K562 (cell line): ENCODE results near the gene NAE1. TPM values are rescaled to one million over a fixed set of nuclear protein-coding genes. Genes with fewer than 3 reads are reported as not detected.

Source experiments
- ATF7 ChIP-seq: fragments of 450-650 bp; IDR thresholded peaks from 2 replicates; pipeline ENCODE4 v1.7.1; 2014; ENCODE audit warnings: mild to moderate bottlenecking, moderate library complexity
- BCL6 ChIP-seq: fragments of 250-450 bp; sonication (Bioruptor Pico); IDR thresholded peaks from 2 replicates; pipeline ENCODE4 v1.4.0; 2020
- FOSL1 ChIP-seq: fragments of 200-800 bp; sonication (Bioruptor generic); conservative IDR thresholded peaks from 2 replicates; pipeline ENCODE4 v1.6.1; 2016; ENCODE audit warnings: missing genetic modification characterization, missing compliant biosample characterization
- GABPA ChIP-seq: fragments of 200-800 bp; sonication (Bioruptor generic); conservative IDR thresholded peaks from 2 replicates; pipeline ENCODE4 v1.6.1; 2016; ENCODE audit warnings: low read depth, missing genetic modification characterization, missing compliant biosample characterization
- ILF3 ChIP-seq: fragments of 450-650 bp; IDR thresholded peaks from 2 replicates; pipeline ENCODE4 v1.6.1; 2018; ENCODE audit warnings: antibody characterized with exemption, mild to moderate bottlenecking, moderate library complexity, borderline replicate concordance
- PCBP2 ChIP-seq: fragments of 200-400 bp; formaldehyde crosslinking; IDR thresholded peaks from 2 replicates; pipeline ENCODE4 v1.6.1; 2018; ENCODE audit warnings: low read length, low read depth, mild to moderate bottlenecking, moderate library complexity; ENCODE audit not compliant: poor library complexity, severe bottlenecking
- PTBP1 ChIP-seq: fragments of 200-400 bp; formaldehyde crosslinking; IDR thresholded peaks from 2 replicates; pipeline ENCODE4 v1.6.1; 2017; ENCODE audit warnings: low read depth, low read length
- SMAD2 ChIP-seq: fragments of 150-350 bp; IDR thresholded peaks from 2 replicates; pipeline ENCODE4 v1.6.1; 2014; ENCODE audit warnings: low read depth, mild to moderate bottlenecking, low read length
- SPI1 ChIP-seq: IDR thresholded peaks from 2 replicates; pipeline ENCODE4 v1.6.1; 2011; ENCODE audit warnings: low read depth, low read length, control low read depth, borderline replicate concordance
- TGIF2 ChIP-seq: sonication (generic); formaldehyde crosslinking; IDR thresholded peaks from 2 replicates; pipeline ENCODE4 v1.8.1; 2022; ENCODE audit warnings: mild to moderate bottlenecking, missing genetic modification reagents, moderate library complexity
- ZFP36 ChIP-seq: fragments of 150-350 bp; IDR thresholded peaks from 2 replicates; pipeline ENCODE4 v1.6.1; 2018; ENCODE audit warnings: low read length, low read depth; ENCODE audit not compliant: partially characterized antibody
- ZNF133 ChIP-seq: fragments of 250-450 bp; sonication (Bioruptor Pico); IDR thresholded peaks from 2 replicates; pipeline ENCODE4 v1.4.0; 2020; ENCODE audit warnings: mild to moderate bottlenecking
- ZNF239 ChIP-seq: fragments of 250-450 bp; sonication (Bioruptor Pico); IDR thresholded peaks from 2 replicates; pipeline ENCODE4 v1.4.0; 2020; ENCODE audit warnings: mild to moderate bottlenecking
- ZNF274 ChIP-seq: IDR thresholded peaks from 2 replicates; pipeline ENCODE4 v1.6.1; 2011; ENCODE audit warnings: low read depth, mild to moderate bottlenecking, low read length, moderate library complexity, borderline replicate concordance
- polyA plus RNA-seq, 8 experiments: library from polyadenylated mRNA; depleted of rRNA in 4 of 8; stranded (reverse) in 5 of 8; unstranded in 3 of 8; fragments of >200 nt; fragmentation: Nextera tagmentation in 2 of 8; fragmentation: Illumina TruSeq in 1 of 8; extraction: Ambion mirVana in 2 of 8; extraction: Trizol in 1 of 8; gene quantifications; 2 replicates each; pipeline versions ENCODE4 v1.2.1 to v1.2.3, GENCODE V29; 2011 to 2014; ENCODE audit warnings: inconsistent platforms in 1 of 8, missing spikeins in 1 of 8
- total RNA-seq, 7 experiments: library from RNA; depleted of rRNA in 6 of 7; stranded (reverse); fragments of >200 nt in 6 of 7; fragmentation: Illumina TruSeq in 2 of 7; extraction: Trizol in 2 of 7; gene quantifications; 2 replicates each; pipeline versions ENCODE4 v1.2.1 to v1.2.3, GENCODE V29; 2011 to 2021; ENCODE audit warnings: low replicate concordance in 1 of 7
- TF ChIP-seq, protein P1 (sequence below), 2 experiments: fragments of 450-650 bp; IDR thresholded peaks; 2 replicates each; pipeline ENCODE4 v1.6.1; 2016; ENCODE audit warnings: mild to moderate bottlenecking in 2 of 2, borderline replicate concordance in 1 of 2, low read depth in 1 of 2, moderate library complexity in 1 of 2
- TF ChIP-seq, protein P2 (sequence below): fragments of 450-650 bp; conservative IDR thresholded peaks from 2 replicates; pipeline ENCODE4 v1.6.1; 2016; ENCODE audit warnings: missing genetic modification characterization, low read depth, mild to moderate bottlenecking, control low read depth, missing compliant biosample characterization
- TF ChIP-seq, protein P3 (sequence below): fragments of 250-450 bp; sonication (Bioruptor Pico); IDR thresholded peaks from 2 replicates; pipeline ENCODE4 v1.8.0; 2022; ENCODE audit warnings: moderate library complexity, mild to moderate bottlenecking, inconsistent platforms

NAE1 gene
- total and polyA plus RNA-seq, 9 of the 15 experiments (the other 6 are each of a cell fraction or from before 2014, with no cell fraction given): 165 to 294 (median 230) TPM

DNA sequence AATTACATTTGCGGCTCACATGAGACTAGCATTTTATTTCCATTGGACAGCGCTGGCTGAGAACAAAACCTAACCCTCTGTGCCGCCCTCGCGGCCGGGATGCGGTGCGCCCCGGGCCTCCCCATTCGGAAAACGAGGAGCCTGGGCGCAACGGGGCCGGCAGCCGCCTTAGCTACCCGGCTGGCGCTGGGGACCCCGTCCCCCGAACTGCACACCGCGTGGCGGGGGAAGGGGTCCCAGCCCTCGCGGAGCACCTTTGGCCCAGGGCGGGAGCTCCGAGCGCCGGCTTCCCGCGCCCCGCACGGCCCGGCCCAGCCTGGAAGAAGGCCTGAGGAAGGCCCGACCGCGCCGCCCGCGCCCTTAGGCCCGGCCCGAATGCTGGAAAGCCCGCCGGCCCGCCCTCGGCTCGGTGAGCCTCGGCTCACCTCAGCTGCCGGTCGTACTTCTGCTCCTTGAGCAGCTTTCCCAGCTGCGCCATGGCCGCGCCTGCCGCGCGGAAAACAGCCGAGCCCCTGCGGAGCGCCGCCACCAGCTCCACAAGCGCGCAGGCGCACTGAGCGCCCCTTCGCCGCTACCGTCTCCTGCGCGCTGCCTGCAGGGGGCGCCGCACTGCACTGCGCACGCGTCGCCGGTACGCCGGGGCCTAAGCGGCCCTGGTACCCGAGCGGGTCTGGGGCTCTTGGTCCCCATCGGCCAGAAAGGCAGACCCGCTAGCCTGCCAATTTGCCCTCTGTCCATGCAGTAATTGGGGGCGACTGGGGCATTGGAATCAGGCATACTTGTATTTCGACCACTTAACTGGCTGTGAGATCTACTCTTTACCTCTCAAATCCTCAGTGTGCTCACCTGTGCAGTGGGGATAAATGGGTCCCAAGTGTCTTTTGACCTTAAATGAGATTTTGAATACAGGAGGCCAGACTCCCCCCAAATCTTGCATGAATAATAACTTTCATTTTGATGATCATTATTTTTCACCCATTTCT lies at the start of gene NAE1 (continued):
- TF ChIP-seq, protein P1, sequence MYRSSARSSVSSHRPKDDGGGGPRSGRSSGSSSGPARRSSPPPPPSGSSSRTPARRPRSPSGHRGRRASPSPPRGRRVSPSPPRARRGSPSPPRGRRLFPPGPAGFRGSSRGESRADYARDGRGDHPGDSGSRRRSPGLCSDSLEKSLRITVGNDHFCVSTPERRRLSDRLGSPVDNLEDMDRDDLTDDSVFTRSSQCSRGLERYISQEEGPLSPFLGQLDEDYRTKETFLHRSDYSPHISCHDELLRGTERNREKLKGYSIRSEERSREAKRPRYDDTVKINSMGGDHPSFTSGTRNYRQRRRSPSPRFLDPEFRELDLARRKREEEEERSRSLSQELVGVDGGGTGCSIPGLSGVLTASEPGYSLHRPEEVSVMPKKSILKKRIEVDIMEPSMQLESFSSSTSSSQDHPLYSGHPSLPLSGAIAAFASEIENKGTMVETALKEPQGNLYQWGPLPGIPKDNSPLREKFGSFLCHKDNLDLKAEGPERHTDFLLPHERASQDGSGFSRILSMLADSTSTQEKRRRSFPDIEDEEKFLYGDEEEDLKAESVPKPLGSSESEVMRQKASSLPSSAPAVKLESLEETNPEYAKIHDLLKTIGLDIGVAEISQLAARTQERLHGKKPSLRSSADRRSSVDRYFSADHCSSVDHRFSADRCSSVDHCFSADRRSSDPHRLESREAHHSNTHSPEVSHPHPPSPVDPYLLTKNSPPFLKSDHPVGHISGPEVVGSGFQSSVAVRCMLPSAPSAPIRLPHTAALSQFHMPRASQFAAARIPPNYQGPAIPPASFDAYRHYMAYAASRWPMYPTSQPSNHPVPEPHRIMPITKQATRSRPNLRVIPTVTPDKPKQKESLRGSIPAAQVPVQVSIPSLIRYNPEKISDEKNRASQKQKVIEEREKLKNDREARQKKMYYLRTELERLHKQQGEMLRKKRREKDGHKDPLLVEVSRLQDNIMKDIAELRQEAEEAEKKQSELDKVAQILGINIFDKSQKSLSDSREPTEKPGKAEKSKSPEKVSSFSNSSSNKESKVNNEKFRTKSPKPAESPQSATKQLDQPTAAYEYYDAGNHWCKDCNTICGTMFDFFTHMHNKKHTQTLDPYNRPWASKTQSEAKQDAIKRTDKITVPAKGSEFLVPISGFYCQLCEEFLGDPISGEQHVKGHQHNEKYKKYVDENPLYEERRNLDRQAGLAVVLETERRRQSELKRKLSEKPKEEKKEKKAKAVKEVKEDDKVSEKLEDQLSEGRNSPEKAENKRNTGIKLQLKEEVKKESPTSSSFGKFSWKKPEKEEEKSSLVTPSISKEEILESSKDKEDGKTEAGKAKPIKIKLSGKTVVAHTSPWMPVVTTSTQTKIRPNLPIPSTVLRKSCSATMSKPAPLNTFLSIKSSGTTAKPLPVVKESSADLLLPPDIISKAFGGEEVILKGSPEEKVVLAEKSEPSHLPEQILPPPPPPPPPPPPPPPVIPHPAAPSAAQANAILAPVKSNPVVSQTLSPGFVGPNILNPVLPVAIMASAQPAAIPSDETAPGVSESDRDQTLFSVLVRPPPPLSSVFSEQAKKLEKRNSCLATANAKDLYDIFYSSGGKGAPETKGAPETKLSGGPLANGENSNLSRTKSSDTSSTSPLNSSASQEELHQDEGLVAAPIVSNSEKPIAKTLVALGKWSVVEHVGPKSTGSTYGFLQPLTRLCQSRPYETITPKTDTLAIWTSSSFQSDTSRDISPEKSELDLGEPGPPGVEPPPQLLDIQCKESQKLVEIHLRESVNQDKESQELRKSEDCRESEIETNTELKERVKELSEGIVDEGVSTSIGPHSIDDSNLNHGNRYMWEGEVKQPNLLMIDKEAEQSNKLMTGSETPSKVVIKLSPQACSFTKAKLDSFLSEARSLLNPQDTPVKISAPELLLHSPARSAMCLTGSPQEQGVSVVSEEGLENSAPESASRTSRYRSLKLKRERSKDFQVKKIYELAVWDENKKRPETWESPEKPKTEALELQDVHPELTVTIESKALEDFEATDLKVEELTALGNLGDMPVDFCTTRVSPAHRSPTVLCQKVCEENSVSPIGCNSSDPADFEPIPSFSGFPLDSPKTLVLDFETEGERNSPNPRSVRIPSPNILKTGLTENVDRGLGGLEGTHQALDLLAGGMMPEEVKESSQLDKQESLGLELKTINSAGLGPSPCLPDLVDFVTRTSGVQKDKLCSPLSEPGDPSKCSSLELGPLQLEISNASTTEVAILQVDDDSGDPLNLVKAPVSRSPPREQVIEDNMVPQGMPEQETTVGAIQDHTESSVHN (IDR thresholded peaks at IDR 0.05; ENCODE audit: borderline replicate concordance in 1 of 2, low read depth in 1 of 2): no peak
- TF ChIP-seq SPI1: no peak
- TF ChIP-seq, protein P2, sequence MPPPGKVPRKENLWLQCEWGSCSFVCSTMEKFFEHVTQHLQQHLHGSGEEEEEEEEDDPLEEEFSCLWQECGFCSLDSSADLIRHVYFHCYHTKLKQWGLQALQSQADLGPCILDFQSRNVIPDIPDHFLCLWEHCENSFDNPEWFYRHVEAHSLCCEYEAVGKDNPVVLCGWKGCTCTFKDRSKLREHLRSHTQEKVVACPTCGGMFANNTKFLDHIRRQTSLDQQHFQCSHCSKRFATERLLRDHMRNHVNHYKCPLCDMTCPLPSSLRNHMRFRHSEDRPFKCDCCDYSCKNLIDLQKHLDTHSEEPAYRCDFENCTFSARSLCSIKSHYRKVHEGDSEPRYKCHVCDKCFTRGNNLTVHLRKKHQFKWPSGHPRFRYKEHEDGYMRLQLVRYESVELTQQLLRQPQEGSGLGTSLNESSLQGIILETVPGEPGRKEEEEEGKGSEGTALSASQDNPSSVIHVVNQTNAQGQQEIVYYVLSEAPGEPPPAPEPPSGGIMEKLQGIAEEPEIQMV (tag): no peak
- no peak for TF ChIP-seq PCBP2
- no peak for TF ChIP-seq FOSL1 (tag)
- TF ChIP-seq SMAD2: no peak
- TF ChIP-seq, protein P3, sequence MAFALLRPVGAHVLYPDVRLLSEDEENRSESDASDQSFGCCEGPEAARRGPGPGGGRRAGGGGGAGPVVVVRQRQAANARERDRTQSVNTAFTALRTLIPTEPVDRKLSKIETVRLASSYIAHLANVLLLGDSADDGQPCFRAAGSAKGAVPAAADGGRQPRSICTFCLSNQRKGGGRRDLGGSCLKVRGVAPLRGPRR (CRISPR knock-in tag): 0 out of 2 replicates have a peak, but pooled peaks have one; percentile 33
- no peak for TF ChIP-seq ZNF133 (CRISPR knock-in tag)
- peak; percentile 71 for TF ChIP-seq ATF7
- no peak for TF ChIP-seq ZNF239 (CRISPR knock-in tag)
- no peak for TF ChIP-seq ZNF274
- no peak for TF ChIP-seq BCL6
- TF ChIP-seq TGIF2 (CRISPR knock-in tag): peak; percentile 60; the same call in 1 of the 2 replicates
- TF ChIP-seq ZFP36: no peak
- TF ChIP-seq PTBP1: 0 out of 2 replicates have a peak, but pooled peaks have one; percentile 36
- TF ChIP-seq GABPA (tag): no peak
- TF ChIP-seq ILF3: no peak
